ENCODE data around the gene AMBRA1.

DNA sequence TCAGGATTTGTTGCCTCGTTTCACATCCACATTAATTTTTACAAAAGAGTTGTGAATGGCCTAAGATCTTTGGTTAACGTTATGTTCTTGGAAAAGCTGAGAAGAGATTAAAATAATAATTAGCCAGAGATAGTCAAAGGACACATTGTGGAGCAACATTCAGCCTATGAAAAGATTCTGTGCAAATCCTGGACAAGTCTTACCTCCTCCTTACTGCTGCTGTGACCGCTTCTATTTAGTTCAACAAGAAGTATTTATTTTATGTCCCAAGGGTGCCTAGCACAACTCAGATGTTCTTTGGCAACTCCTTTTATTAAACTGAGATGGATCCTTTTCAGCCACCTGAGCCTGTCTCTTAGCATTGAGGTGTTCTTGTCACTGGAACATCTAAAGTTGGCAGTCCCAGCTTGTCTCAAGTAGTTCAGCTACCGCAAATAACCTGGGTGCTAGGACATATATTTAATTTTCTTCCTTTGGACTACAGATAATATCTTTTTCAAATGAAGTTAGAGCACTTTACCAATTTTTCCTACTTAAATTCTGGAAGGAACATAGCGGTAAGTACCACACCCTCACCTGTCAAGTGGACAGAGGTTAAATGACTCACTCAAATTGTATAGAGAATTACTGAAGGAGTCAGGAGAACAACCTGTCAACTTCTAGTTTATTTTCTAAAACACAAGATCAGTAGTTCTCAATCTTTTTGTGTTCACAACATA, 121.7 kb downstream of the AMBRA1 start:
- TF ChIP-seq, protein P1, sequence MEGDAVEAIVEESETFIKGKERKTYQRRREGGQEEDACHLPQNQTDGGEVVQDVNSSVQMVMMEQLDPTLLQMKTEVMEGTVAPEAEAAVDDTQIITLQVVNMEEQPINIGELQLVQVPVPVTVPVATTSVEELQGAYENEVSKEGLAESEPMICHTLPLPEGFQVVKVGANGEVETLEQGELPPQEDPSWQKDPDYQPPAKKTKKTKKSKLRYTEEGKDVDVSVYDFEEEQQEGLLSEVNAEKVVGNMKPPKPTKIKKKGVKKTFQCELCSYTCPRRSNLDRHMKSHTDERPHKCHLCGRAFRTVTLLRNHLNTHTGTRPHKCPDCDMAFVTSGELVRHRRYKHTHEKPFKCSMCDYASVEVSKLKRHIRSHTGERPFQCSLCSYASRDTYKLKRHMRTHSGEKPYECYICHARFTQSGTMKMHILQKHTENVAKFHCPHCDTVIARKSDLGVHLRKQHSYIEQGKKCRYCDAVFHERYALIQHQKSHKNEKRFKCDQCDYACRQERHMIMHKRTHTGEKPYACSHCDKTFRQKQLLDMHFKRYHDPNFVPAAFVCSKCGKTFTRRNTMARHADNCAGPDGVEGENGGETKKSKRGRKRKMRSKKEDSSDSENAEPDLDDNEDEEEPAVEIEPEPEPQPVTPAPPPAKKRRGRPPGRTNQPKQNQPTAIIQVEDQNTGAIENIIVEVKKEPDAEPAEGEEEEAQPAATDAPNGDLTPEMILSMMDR (IDR thresholded peaks at IDR 0.05) = no peak
- TF ChIP-seq POLR2A (IDR thresholded peaks at IDR 0.05) = no peak
- TF ChIP-seq POLR2AphosphoS5 (IDR thresholded peaks at IDR 0.05) = no peak

Measured in prostate gland (tissue), 2 donors.